GM12874 (cell line): ENCODE data around the gene TAF7.

ENCODE experiments used
- TF ChIP-seq, protein P1 (sequence below): IDR thresholded peaks from 2 replicates; pipeline ENCODE4 v1.5.1; 2011; ENCODE audit warnings: low read depth, mild to moderate bottlenecking, control low read depth, low read length, moderate library complexity; ENCODE audit not compliant: insufficient read depth

Gene TAF7

DNA sequence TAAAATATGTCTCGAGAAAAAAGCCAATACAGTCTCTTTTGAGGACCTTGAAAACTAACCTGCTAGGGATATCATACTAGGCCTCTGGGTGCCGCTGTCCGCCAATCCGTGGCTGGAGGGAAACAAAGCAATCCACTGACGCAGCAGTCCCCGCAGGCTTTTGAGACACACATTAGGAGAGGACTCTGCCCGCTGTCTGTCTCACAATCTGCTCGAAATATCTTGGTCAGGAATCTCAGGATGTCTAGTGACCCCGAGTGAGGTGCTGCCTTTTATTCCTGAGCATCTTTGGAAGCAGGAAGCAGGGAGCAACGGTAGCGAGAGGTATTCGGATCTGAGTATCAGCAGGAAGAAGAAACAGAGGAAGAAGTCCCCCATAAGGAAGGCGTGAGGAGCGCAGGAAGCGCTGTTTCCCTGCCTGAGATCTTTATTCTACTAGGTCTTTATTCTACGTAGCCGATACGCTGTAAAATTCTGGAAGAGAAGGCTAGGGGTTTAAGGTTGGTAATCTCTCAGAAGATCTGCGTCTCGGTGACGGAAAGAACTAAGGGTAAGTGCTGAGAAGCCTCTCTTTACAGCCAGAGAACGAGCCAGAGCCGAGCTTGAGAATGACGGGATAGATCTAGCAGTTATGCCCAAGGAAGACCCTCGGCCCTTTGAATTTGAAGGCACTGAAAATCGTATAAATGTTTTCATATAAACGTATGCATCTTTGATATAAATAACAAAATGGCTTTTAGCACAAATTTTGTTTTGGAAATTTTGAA is 5.7 kb upstream of the TAF7 start:
- TF ChIP-seq, protein P1, sequence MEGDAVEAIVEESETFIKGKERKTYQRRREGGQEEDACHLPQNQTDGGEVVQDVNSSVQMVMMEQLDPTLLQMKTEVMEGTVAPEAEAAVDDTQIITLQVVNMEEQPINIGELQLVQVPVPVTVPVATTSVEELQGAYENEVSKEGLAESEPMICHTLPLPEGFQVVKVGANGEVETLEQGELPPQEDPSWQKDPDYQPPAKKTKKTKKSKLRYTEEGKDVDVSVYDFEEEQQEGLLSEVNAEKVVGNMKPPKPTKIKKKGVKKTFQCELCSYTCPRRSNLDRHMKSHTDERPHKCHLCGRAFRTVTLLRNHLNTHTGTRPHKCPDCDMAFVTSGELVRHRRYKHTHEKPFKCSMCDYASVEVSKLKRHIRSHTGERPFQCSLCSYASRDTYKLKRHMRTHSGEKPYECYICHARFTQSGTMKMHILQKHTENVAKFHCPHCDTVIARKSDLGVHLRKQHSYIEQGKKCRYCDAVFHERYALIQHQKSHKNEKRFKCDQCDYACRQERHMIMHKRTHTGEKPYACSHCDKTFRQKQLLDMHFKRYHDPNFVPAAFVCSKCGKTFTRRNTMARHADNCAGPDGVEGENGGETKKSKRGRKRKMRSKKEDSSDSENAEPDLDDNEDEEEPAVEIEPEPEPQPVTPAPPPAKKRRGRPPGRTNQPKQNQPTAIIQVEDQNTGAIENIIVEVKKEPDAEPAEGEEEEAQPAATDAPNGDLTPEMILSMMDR, result peak; percentile 63; the same call in 1 of the 2 replicates

DNA sequence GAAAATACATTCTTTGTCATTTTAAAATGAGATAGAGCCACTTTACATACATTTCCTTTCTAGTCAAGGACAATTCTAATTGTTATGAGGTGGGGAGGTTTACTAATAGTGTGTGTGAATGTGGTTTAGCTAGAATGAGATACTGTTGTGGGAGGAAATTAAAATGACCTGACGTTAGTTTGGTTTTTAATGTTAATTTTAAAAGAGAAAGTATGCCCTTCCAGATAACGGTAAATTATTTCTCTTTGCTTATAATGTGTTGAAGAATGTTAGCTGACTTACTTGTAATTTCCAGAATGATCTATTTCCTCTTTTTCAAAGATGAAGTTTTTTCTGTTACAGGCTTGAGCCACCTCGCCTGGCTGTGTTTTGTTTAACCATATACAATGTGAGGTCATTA is 1.7 kb upstream of the TAF7 start:
- TF ChIP-seq, protein P1, result no peak

- TF ChIP-seq, protein P1, result no peak
These were observed 885 bp downstream of the TAF7 start for GRCh38 chr5:141319699-141320098.

- TF ChIP-seq, protein P1, result no peak
These were observed 1.4 kb downstream of the TAF7 start for GRCh38 chr5:141319202-141319601.

DNA sequence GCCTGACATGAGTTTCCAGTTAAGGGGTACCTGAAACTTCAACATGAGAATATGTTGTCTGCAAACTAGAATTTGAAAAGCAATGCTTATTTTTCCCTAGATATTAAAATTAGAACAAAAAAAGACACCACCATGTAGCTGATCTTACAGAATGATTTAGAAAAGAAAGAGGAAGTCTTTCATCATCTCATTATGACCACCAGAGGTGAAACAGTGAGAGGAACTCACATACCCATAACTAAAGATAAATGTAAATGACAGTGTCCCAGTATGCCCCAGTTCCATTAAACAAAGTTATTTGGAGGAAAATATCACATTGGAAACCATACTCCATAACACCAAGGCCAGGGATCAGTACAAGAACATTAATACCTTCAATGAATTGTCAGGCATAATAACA is 6.9 kb downstream of the TAF7 start:
- TF ChIP-seq, protein P1, result no peak

- TF ChIP-seq, protein P1, result no peak
These were observed 14.0 kb downstream of the TAF7 start for GRCh38 chr5:141306630-141307029.

GRCh38 chr5:141303756-141304155 is 16.8 kb downstream of the TAF7 start, which contains the start of gene SLC25A2:
Gene SLC25A2 (minus strand): TSS chr5:141304049. CDS start chr5:141303865, 184 bp downstream.
- TF ChIP-seq, protein P1, result no peak
